ENCODE results near the gene PPFIA3.
"Not testable (repeated sequence)": the region's sequence is repeated elsewhere in the genome, so short reads cannot be mapped to it uniquely, and the experiment has no call there.

PPFIA3 gene

GRCh38 chr19:49117677-49118564 is 1.4 kb upstream of the PPFIA3 start:
- Histone ChIP-seq H3K27ac (peak overlapping the region; percentile 66), H3K9me3 (no peaks in the 10 kb centered on the region), H3K4me3 (ENCODE audit: low read depth in 1 of 2, low read length in 1 of 2) (peak overlapping the region; percentile 72 to 77), H3K36me3 (no peaks in the 10 kb centered on the region), H3K4me1 (ENCODE audit: control insufficient read depth in 1 of 2, insufficient read depth in 1 of 2, low read depth in 1 of 2, low read length in 1 of 2) (peaks cover 35 to 46% of the 10 kb centered on the region in 2 experiments), H3K27me3 (peaks cover 69% of the 10 kb centered on the region)
- TF ChIP-seq, protein P1, sequence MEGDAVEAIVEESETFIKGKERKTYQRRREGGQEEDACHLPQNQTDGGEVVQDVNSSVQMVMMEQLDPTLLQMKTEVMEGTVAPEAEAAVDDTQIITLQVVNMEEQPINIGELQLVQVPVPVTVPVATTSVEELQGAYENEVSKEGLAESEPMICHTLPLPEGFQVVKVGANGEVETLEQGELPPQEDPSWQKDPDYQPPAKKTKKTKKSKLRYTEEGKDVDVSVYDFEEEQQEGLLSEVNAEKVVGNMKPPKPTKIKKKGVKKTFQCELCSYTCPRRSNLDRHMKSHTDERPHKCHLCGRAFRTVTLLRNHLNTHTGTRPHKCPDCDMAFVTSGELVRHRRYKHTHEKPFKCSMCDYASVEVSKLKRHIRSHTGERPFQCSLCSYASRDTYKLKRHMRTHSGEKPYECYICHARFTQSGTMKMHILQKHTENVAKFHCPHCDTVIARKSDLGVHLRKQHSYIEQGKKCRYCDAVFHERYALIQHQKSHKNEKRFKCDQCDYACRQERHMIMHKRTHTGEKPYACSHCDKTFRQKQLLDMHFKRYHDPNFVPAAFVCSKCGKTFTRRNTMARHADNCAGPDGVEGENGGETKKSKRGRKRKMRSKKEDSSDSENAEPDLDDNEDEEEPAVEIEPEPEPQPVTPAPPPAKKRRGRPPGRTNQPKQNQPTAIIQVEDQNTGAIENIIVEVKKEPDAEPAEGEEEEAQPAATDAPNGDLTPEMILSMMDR (IDR thresholded peaks at IDR 0.05) = no peak

DNA sequence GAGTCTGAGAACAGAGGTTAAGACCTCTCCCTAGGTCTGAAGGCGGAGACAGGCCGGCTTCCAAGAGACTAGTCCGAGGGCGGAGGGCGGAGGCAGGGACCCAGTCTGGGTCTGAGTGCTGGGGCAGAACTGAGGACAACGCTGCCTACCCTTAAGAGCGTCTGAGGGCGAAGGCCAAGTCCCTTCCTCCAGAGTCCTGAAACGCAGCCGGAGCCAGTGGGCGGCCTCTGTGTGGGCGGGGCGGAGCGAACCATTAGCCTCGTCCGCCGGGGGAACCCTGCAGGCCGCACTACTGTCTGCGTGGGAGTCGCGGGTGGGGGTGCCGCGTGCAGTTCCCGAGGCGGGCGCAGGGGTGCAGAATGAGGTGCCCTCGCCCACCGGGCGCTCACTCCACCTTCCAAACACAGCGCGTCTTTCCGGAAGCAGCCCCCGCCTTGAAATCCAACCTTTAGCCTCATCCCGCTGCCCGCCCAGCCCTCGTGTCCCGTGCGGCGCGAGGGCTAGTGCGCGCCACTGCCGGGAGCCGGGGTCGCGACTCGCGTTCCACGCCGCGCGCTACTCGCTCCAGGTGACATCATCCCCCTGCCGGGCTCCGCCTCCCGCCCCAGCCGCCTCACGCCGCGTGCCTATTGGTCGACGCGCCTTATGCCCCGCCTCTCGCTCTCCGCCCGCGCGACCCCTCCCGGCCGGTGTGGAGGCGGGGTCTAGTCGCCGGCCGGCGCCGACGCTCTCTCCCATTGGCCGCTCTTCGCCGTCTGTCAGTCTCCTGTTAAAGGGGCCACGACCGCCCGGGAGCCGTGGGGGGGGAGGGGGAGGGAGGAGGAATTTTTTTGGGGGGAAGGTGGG is 556 bp upstream of the PPFIA3 start, which contains the start of gene C19orf73:
Gene C19orf73, minus strand, starts transcription at position 579 of the 846 bp plus-strand sequence. Its CDS starts 121 bp downstream, at position 458.
- TF ChIP-seq, protein P1 (IDR thresholded peaks at IDR 0.05) = peak; percentile 21
- H3K9me3 ChIP-seq = no peaks in the 10 kb centered on the region
- peak within 1 kb of the TSS; percentile 72 to 77 for H3K4me3 ChIP-seq (ENCODE audit: low read depth in 1 of 2, low read length in 1 of 2)
- peaks cover 33 to 45% of the 10 kb centered on the region in 2 experiments for H3K4me1 ChIP-seq (ENCODE audit: control insufficient read depth in 1 of 2, insufficient read depth in 1 of 2, low read depth in 1 of 2, low read length in 1 of 2)
- H3K27ac ChIP-seq = peak within 1 kb of the TSS; percentile 66
- H3K36me3 ChIP-seq = no peaks in the 10 kb centered on the region
- peaks cover 69% of the 10 kb centered on the region for H3K27me3 ChIP-seq

DNA sequence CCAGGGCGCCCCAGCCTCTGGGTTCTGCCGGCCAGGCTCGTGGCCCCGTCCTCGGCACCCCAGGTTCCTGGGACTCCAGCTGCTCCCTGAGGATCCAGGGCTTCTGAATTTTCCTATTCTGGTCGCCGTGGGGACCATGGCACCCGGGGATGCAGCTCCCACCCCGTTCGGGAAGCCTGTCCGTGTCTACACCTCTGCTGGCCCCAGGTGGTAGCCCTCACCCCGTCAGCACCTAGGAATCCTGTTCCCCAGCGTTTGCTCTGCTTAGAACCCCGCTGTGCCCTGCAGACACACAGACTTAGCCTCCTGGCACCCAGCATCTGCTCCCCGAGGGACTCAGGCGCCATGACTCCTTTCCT is 960 bp downstream of the PPFIA3 start:
- TF ChIP-seq, protein P1 (IDR thresholded peaks at IDR 0.05) = no peak
- Histone ChIP-seq H3K27ac (no peak overlapping the region), H3K36me3 (no peaks in the 10 kb centered on the region), H3K9me3 (no peaks in the 10 kb centered on the region), H3K4me3 (ENCODE audit: low read depth in 1 of 2, low read length in 1 of 2) (peak overlapping the region in 1 of 2 experiments; percentile 77), H3K27me3 (peaks cover 71% of the 10 kb centered on the region), H3K4me1 (ENCODE audit: control insufficient read depth in 1 of 2, insufficient read depth in 1 of 2, low read depth in 1 of 2, low read length in 1 of 2) (peaks cover 22 to 33% of the 10 kb centered on the region in 2 experiments)

DNA sequence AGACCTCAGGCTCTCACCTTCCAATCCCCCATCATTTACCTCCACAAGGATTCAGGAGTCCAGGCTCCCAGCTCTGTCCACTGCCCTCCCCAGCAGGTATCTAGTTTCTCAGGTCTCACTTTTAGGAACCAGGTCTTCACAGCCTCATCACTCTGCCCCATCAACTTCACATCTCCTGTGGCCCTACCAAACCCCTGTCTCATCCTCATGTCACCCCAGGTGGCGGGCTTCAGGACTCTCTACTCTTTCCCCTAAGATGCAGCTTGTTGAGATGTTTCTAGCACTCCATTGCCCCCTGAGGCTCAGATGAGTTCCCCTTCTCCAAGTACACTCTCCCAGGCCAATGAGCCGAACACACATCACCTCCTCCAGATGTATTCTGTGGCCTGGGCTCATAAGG is 1.5 kb downstream of the PPFIA3 start:
- Histone ChIP-seq H3K36me3 (no peaks in the 10 kb centered on the region), H3K4me1 (ENCODE audit: control insufficient read depth in 1 of 2, insufficient read depth in 1 of 2, low read depth in 1 of 2, low read length in 1 of 2) (peaks cover 22 to 33% of the 10 kb centered on the region in 2 experiments), H3K27ac (no peak overlapping the region), H3K9me3 (no peaks in the 10 kb centered on the region), H3K4me3 (ENCODE audit: low read depth in 1 of 2, low read length in 1 of 2) (no peak overlapping the region), H3K27me3 (peaks cover 75% of the 10 kb centered on the region)
- TF ChIP-seq, protein P1 (IDR thresholded peaks at IDR 0.05) = no peak

GRCh38 chr19:49121841-49122240 is 2.5 kb downstream of the PPFIA3 start:
- Histone ChIP-seq H3K4me1 (ENCODE audit: control insufficient read depth in 1 of 2, insufficient read depth in 1 of 2, low read depth in 1 of 2, low read length in 1 of 2) (peaks cover 14 to 24% of the 10 kb centered on the region in 2 experiments), H3K27me3 (peaks cover 75% of the 10 kb centered on the region)
- H3K9me3 ChIP-seq; H3K36me3 ChIP-seq; H3K27ac ChIP-seq; H3K4me3 ChIP-seq (ENCODE audit: low read depth in 1 of 2, low read length in 1 of 2): not testable (repeated sequence)

GRCh38 chr19:49123285-49123684 is 3.9 kb downstream of the PPFIA3 start:
- not testable (repeated sequence) for H3K9me3 ChIP-seq; H3K36me3 ChIP-seq; H3K27ac ChIP-seq; H3K4me3 ChIP-seq (ENCODE audit: low read depth in 1 of 2, low read length in 1 of 2)
- peaks cover 74% of the 10 kb centered on the region for H3K27me3 ChIP-seq
- peaks cover 14 to 28% of the 10 kb centered on the region in 2 experiments for H3K4me1 ChIP-seq (ENCODE audit: control insufficient read depth in 1 of 2, insufficient read depth in 1 of 2, low read depth in 1 of 2, low read length in 1 of 2)
